Cerebellar cortex (tissue), 1 donor: Measurements from ENCODE around the gene GSG1L.
"Not testable (repeated sequence)": the region's sequence is repeated elsewhere in the genome, so short reads cannot be mapped to it uniquely, and the experiment has no call there.

Experiments used
- DNase-seq: peaks from one replicate; pipeline ENCODE4 v3.0.0-alpha.2; 2015; ENCODE audit warnings: low spot score

GSG1L gene

GRCh38 chr16:27902551-27902950 is 161.0 kb downstream of the GSG1L start:
- no peak for DNase-seq

GRCh38 chr16:27901956-27902355 is 161.6 kb downstream of the GSG1L start:
- no peak for DNase-seq

GRCh38 chr16:27899736-27900135 is 163.8 kb downstream of the GSG1L start:
- DNase-seq, result no peak

GRCh38 chr16:27894386-27894785 is 169.1 kb downstream of the GSG1L start:
- DNase-seq, result no peak

GRCh38 chr16:27892879-27893278 is 170.6 kb downstream of the GSG1L start:
- DNase-seq, result no peak

- DNase-seq, result no peak
These were observed 172.6 kb downstream of the GSG1L start for GRCh38 chr16:27890866-27891265.

- DNase-seq, result no peak
These were observed 173.5 kb downstream of the GSG1L start for GRCh38 chr16:27890006-27890405.

- no peak for DNase-seq
These were observed 179.9 kb downstream of the GSG1L start for GRCh38 chr16:27883576-27883975.

- no peak for DNase-seq
These were observed 183.2 kb downstream of the GSG1L start for GRCh38 chr16:27880287-27880686.

GRCh38 chr16:27879601-27880247 is 183.8 kb downstream of the GSG1L start:
- DNase-seq, result no peak

- not testable (repeated sequence) for DNase-seq
These were observed 190.9 kb downstream of the GSG1L start for GRCh38 chr16:27872627-27873026.

GRCh38 chr16:27870116-27870798 is 193.3 kb downstream of the GSG1L start:
- DNase-seq, result no peak

GRCh38 chr16:27869411-27869810 is 194.1 kb downstream of the GSG1L start:
- DNase-seq, result no peak

GRCh38 chr16:27868180-27868579 is 195.3 kb downstream of the GSG1L start:
- DNase-seq, result no peak

GRCh38 chr16:27867122-27868110 is 196.1 kb downstream of the GSG1L start:
- DNase-seq, result peak; percentile 53

- no peak for DNase-seq
These were observed 200.1 kb downstream of the GSG1L start for GRCh38 chr16:27863377-27863776.

GRCh38 chr16:27862953-27863352 is 200.6 kb downstream of the GSG1L start:
- DNase-seq, result no peak

- DNase-seq, result no peak
These were observed 203.4 kb downstream of the GSG1L start for GRCh38 chr16:27860091-27860490.

GRCh38 chr16:27859020-27859419 is 204.5 kb downstream of the GSG1L start:
- DNase-seq, result no peak

- DNase-seq, result no peak
These were observed 209.9 kb downstream of the GSG1L start for GRCh38 chr16:27853651-27854050.

GRCh38 chr16:27853101-27853500 is 210.4 kb downstream of the GSG1L start:
- DNase-seq, result no peak

- no peak for DNase-seq
These were observed 210.8 kb downstream of the GSG1L start for GRCh38 chr16:27852681-27853080.

GRCh38 chr16:27852116-27852515 is 211.4 kb downstream of the GSG1L start:
- DNase-seq, result no peak
